Psoas muscle (tissue), 8 donors: ENCODE measurements around the gene MON1B. TPM values are rescaled to one million over a fixed set of nuclear protein-coding genes. Genes with fewer than 3 reads are reported as not detected.
"Not testable (repeated sequence)": the region's sequence is repeated elsewhere in the genome, so short reads cannot be mapped to it uniquely, and the experiment has no call there.

Source experiments
- ATAC-seq, 4 donors: fragments of 200-7000 bp; cut with Tn5 transposase; one replicate each; pipeline ENCODE4 v1.9.1; 2020; ENCODE audit warnings: moderate library complexity in 3 of 4, mild to moderate bottlenecking in 2 of 4
- DNase-seq, 2 donors: peaks; one replicate each; pipeline ENCODE4 v3.0.0-alpha.2; 2020
- H3K27ac ChIP-seq: fragments of 200-600 bp; one replicate; pipeline ENCODE4 v1.8.0; 2022
- H3K27me3 ChIP-seq, 3 donors: fragments of 200-600 bp in 1 of 3; one replicate each; pipeline versions ENCODE4 v1.6.1 to v1.8.0; 2013 to 2022; ENCODE audit warnings: low read length in 2 of 3, mild to moderate bottlenecking in 2 of 3, moderate library complexity in 1 of 3; ENCODE audit not compliant: insufficient read depth in 3 of 3
- H3K36me3 ChIP-seq, 2 donors: fragments of 200-600 bp in 1 of 2; one replicate each; pipeline versions ENCODE4 v1.6.1 to v1.8.0; 2013 to 2022; ENCODE audit warnings: low read depth in 1 of 2, mild to moderate bottlenecking in 1 of 2, moderate library complexity in 1 of 2; ENCODE audit not compliant: insufficient read depth in 1 of 2
- H3K4me1 ChIP-seq: fragments of 200-600 bp; one replicate; pipeline ENCODE4 v1.8.0; 2022
- H3K4me3 ChIP-seq: fragments of 200-600 bp; one replicate; pipeline ENCODE4 v1.8.0; 2022; ENCODE audit warnings: mild to moderate bottlenecking
- H3K9me3 ChIP-seq: fragments of 200-600 bp; one replicate; pipeline ENCODE4 v1.8.0; 2022
- WGBS, 3 donors: extraction: QIAGEN DNeasy Blood & Tissue Kit; methylation state at CpG; one replicate each; pipeline versions ENCODE4 v1.1.6 to v1.1.7; 2013; 5-methylcytosine and 5-hydroxymethylcytosine counted together
- intact Hi-C, 2 donors: fragments of 100-400 bp; cut with DNase I; formaldehyde crosslinking; loops; one replicate each; pipeline versions ENCODE4 v1.11.0 to v1.14.2; 2022
- polyA plus RNA-seq, 3 donors: library from polyadenylated mRNA; stranded (reverse); fragments of 200-250 nt; gene quantifications; one replicate each; pipeline ENCODE4 v1.2.3, GENCODE V29; 2013
- total RNA-seq, 4 donors: library from RNA; stranded (reverse); fragmentation: NEBNext Ultra II Directional in 2 of 4; extraction: Animal tissue kit (Norgen Biotek cat#: 25700) in 2 of 4; gene quantifications; one replicate each; pipeline versions ENCODE4 v1.2.1 to v1.2.4, GENCODE V29; 2021 to 2023
- TF ChIP-seq, protein P1 (sequence below): fragments of 200-600 bp; IDR thresholded peaks from one replicate; pipeline ENCODE4 v1.8.0; 2022; ENCODE audit warnings: antibody characterized with exemption
- donor health status: healthy with polysubstance abuse.
- donor health status: DM: no; HTN: no; CAD: no; lungs with moderate emphysema.
- donor health status: Bipolar disorder and iron deficiency.
- donor health status: healthy.
- donor health status: DM: yes; HTN: yes; CAD: no.
- donor health status: DM: no; HTN: no; CAD: no.
- donor health status: DM: no; HTN: no; CAD: no.
- donor health status: DM: yes; HTN: yes; CAD: no.

MON1B gene
- total and polyA plus RNA-seq, 7 donors, result 5.3 to 22.2 (median 13.8) TPM

DNA sequence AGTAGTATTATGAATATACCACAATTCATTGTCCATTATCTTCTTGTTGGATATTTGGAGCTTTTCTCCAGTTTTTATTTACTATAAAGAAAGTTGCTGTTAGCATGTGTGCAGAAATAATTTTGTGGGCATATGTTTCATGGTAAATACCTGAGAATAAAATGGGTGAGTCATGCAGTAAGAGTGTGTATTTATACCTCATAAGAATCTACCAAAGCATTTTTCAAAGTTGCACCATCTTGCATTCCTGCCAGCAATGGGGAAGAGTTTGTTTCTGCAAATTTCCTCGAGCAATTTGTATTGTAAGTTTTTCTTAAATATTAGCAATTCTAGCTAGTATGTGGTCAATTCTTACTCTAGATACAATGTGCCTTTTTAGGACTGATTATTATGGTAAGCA lies 7.9 kb upstream of the MON1B start:
- ATAC-seq (no peak), DNase-seq (no peak)
- no peaks in the 10 kb centered on the region for H3K9me3 ChIP-seq
- TF ChIP-seq, protein P1, sequence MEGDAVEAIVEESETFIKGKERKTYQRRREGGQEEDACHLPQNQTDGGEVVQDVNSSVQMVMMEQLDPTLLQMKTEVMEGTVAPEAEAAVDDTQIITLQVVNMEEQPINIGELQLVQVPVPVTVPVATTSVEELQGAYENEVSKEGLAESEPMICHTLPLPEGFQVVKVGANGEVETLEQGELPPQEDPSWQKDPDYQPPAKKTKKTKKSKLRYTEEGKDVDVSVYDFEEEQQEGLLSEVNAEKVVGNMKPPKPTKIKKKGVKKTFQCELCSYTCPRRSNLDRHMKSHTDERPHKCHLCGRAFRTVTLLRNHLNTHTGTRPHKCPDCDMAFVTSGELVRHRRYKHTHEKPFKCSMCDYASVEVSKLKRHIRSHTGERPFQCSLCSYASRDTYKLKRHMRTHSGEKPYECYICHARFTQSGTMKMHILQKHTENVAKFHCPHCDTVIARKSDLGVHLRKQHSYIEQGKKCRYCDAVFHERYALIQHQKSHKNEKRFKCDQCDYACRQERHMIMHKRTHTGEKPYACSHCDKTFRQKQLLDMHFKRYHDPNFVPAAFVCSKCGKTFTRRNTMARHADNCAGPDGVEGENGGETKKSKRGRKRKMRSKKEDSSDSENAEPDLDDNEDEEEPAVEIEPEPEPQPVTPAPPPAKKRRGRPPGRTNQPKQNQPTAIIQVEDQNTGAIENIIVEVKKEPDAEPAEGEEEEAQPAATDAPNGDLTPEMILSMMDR, result no peak
- no peaks in the 10 kb centered on the region for H3K4me1 ChIP-seq
- no peaks in the 10 kb centered on the region for H3K36me3 ChIP-seq
- intact Hi-C loops, result no loop called here
- H3K4me3 ChIP-seq, result no peak overlapping the region
- no peaks in the 10 kb centered on the region for H3K27me3 ChIP-seq
- WGBS, 3 donors, result 64 to 79% (median 67%) methylated on average over 1 of the region's 1 CpG
- no peak overlapping the region for H3K27ac ChIP-seq

DNA sequence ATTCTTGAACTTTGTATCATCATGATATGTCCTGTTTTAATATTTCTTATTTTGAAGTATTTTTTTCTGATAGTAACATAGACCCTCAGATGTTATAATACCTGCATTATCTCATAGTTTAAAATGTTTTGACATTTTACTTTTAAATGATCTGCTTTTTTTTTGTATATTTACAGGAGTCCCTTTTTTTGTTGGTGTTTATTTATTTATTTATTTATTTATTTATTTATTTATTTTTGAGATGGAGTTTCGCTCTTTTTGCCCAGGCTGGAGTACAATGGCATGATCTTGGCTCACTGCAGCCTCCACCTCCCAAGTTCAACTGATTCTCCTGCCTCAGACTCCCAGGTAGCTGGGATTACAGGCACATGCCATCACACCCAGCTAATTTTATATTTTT lies 4.7 kb upstream of the MON1B start:
- H3K9me3 ChIP-seq, ATAC-seq, H3K4me1 ChIP-seq, H3K27ac ChIP-seq, DNase-seq, H3K36me3 ChIP-seq, intact Hi-C loops, H3K27me3 ChIP-seq, H3K4me3 ChIP-seq: not testable (repeated sequence)
- 92 to 100% (median 94%) methylated on average over 1 of the region's 1 CpG for WGBS, 3 donors

DNA sequence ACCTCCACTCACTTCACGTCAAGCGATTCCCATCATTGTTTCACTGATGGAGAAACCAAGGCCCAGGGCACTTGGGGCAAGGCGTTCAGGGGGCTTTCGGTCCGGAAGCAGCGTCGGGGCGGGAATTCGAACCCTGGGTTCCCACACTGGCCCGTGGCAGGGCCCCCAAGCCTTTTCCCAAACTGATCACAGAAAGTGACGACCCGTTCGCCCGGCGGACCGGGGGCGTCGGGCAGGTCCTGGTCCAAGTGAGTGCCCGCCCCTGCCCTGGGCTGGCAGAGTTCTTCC lies 856 bp upstream of the MON1B start:
- Histone ChIP-seq H3K4me1 (peaks cover 8% of the 10 kb centered on the region), H3K36me3 (peaks cover 4 to 20% of the 10 kb centered on the region in 2 donors), H3K27me3 (no peaks in the 10 kb centered on the region), H3K27ac (peak overlapping the region; percentile 98), H3K4me3 (peak overlapping the region; percentile 99), H3K9me3 (no peaks in the 10 kb centered on the region)
- TF ChIP-seq, protein P1, result no peak
- intact Hi-C loops, result loop anchor here in 1 of 2 donors (2.0 kb wide), 1 partner anchor 21 kb away; no protein-coding TSS in a partner anchor
- ATAC-seq (peak in 1 of 4 donors; percentile 2), DNase-seq (no peak)
- WGBS, 3 donors, result 1% methylated on average over 19 of the region's 19 CpGs

DNA sequence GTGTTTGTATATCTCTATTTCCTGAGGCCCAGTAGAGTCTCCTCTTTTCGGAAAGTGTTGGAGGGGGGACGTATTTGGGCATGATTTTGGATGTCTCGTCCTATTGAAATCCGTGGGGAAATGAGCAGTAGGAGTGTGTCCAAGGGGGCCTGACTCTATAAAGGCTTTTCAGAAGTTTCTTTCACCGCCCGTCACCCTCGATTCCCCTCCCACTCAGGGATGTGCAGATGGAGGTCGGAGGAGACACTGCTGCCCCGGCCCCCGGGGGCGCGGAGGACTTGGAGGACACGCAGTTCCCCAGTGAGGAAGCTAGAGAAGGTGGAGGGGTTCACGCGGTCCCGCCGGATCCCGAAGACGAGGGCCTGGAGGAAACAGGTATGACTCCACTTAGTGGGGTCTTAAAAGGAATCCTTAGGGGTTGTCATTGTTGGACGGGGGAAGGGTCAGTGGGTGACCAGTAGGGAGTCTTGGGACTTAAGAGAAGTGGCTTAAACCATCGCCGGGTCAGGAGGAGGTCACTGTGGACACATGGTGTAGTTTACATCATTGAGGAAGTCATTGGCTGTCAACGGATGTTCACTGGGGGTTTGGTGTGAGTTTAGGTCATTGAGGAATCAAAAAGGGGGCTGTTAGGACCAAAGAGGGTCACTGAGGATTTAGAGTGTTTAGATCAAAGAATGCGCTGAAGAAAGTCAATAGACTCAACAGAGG lies 424 bp downstream of the MON1B start:
- Histone ChIP-seq H3K27me3 (no peaks in the 10 kb centered on the region), H3K27ac (peak overlapping the region; percentile 98), H3K4me1 (peaks cover 8% of the 10 kb centered on the region), H3K4me3 (peak overlapping the region; percentile 99), H3K36me3 (peaks cover 4 to 33% of the 10 kb centered on the region in 2 donors), H3K9me3 (no peaks in the 10 kb centered on the region)
- ATAC-seq, result peak in 1 of 4 donors; percentile 7
- WGBS, 3 donors, result 5% methylated on average over 24 of the region's 24 CpGs
- DNase-seq, result peak; percentile 36 to 64
- intact Hi-C loops, result loop anchor here in 1 of 2 donors (2.0 kb wide), 1 partner anchor 19 kb away; no protein-coding TSS in a partner anchor
- TF ChIP-seq, protein P1, result peak; percentile 2

DNA sequence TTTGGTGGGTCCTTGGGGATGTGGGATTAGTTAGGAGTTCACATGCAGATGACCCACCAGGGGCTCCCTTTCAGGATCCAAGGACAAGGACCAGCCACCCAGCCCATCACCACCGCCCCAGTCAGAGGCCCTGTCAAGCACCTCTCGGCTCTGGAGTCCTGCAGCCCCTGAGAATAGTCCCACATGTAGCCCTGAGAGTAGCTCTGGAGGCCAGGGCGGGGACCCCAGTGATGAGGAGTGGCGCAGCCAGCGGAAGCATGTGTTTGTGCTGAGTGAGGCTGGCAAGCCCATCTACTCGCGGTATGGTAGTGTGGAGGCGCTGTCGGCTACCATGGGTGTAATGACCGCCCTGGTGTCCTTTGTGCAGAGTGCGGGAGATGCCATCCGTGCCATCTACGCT lies 2.4 kb downstream of the MON1B start:
- DNase-seq, result no peak
- no peak for ATAC-seq
- no peak overlapping the region for H3K4me3 ChIP-seq
- TF ChIP-seq, protein P1, result no peak
- peaks cover 4 to 52% of the 10 kb centered on the region in 2 donors for H3K36me3 ChIP-seq
- 97 to 98% (median 97%) methylated on average over 13 of the region's 13 CpGs for WGBS, 3 donors
- intact Hi-C loops, result no loop called here
- H3K4me1 ChIP-seq, result peaks cover 8% of the 10 kb centered on the region
- no peak overlapping the region for H3K27ac ChIP-seq
- no peaks in the 10 kb centered on the region for H3K9me3 ChIP-seq
- no peaks in the 10 kb centered on the region for H3K27me3 ChIP-seq
